CD14-positive monocyte (primary cell): ENCODE data around the gene CAMTA1. TPM values are rescaled to one million over a fixed set of nuclear protein-coding genes. Genes with fewer than 3 reads are reported as not detected.

Experiments
- DNase-seq, 3 donors: peaks; one replicate each; pipeline ENCODE4 v3.0.0-alpha.2; 2011 to 2022
- H2AFZ ChIP-seq: 2 replicates; pipeline ENCODE4 v1.6.0; 2012; ENCODE audit warnings: mild to moderate bottlenecking, low read depth, low read length, inconsistent platforms; ENCODE audit not compliant: insufficient read depth, poor library complexity, severe bottlenecking
- H3K27ac ChIP-seq, 2 donors: 1 replicate in 1 of 2; 2 replicates in 1 of 2; pipeline ENCODE4 v1.5.1; 2012 to 2013; ENCODE audit warnings: low read length in 2 of 2, control low read depth in 1 of 2, inconsistent platforms in 1 of 2, low read depth in 1 of 2, mild to moderate bottlenecking in 1 of 2
- H3K27me3 ChIP-seq, 2 donors: one replicate each; pipeline versions ENCODE4 v1.6.0 to v1.6.1; 2011 to 2013; ENCODE audit warnings: low read length in 2 of 2; ENCODE audit not compliant: control insufficient read depth in 2 of 2, insufficient read depth in 2 of 2
- H3K36me3 ChIP-seq, 2 donors: replicated peaks in 1 of 2; 1 replicate in 1 of 2; 2 replicates in 1 of 2; pipeline versions ENCODE4 v1.5.1 to v1.6.1; 2012 to 2013; ENCODE audit warnings: low read length in 2 of 2, control low read depth in 1 of 2, inconsistent platforms in 1 of 2, mild to moderate bottlenecking in 1 of 2; ENCODE audit not compliant: insufficient read depth in 2 of 2, control insufficient read depth in 1 of 2
- H3K4me1 ChIP-seq, 2 donors: 1 replicate in 1 of 2; 2 replicates in 1 of 2; pipeline versions ENCODE4 v1.5.1 to v1.6.1; 2012 to 2013; ENCODE audit warnings: low read length in 2 of 2, control low read depth in 1 of 2, inconsistent platforms in 1 of 2, mild to moderate bottlenecking in 1 of 2, moderate library complexity in 1 of 2; ENCODE audit not compliant: insufficient read depth in 2 of 2, control insufficient read depth in 1 of 2
- H3K4me2 ChIP-seq: replicated peaks from 2 replicates; pipeline ENCODE3; 2012; ENCODE audit warnings: low read length, moderate library complexity, mild to moderate bottlenecking; ENCODE audit not compliant: poor library complexity, severe bottlenecking; ENCODE audit errors: extremely low read depth
- H3K4me3 ChIP-seq, 3 experiments: fragments of 200-600 bp in 1 of 3; sonication (generic) in 1 of 3; replicated peaks in 1 of 3; 1 replicate in 2 of 3; 2 replicates in 1 of 3; pipeline ENCODE4 v1.5.1; 2011 to 2013; ENCODE audit warnings: low read length in 3 of 3, mild to moderate bottlenecking in 3 of 3, control low read depth in 2 of 3, low read depth in 2 of 3, inconsistent platforms in 1 of 3, moderate library complexity in 1 of 3
- H3K79me2 ChIP-seq: 2 replicates; pipeline ENCODE4 v1.6.0; 2012; ENCODE audit warnings: mild to moderate bottlenecking, control low read depth, inconsistent platforms, low read length, moderate library complexity; ENCODE audit not compliant: insufficient read depth
- H3K9ac ChIP-seq: 2 replicates; pipeline ENCODE4 v1.6.0; 2017; ENCODE audit warnings: low read length, mild to moderate bottlenecking; ENCODE audit not compliant: insufficient read depth, poor library complexity, severe bottlenecking
- H3K9me3 ChIP-seq, 2 donors: replicated peaks in 1 of 2; 1 replicate in 1 of 2; 2 replicates in 1 of 2; pipeline versions ENCODE4 v1.5.1 to v1.6.1; 2012 to 2013; ENCODE audit warnings: low read length in 2 of 2, control low read depth in 1 of 2; ENCODE audit not compliant: control insufficient read depth in 1 of 2, insufficient read depth in 1 of 2
- H4K20me1 ChIP-seq: 2 replicates; pipeline ENCODE4 v1.6.0; 2012; ENCODE audit warnings: mild to moderate bottlenecking, low read length, control low read depth, moderate library complexity; ENCODE audit not compliant: insufficient read depth
- H3K27ac Mint-ChIP-seq, 7 donors: one replicate each; pipeline ENCODE4 v1.8.0; 2020; ENCODE audit warnings: mild to moderate bottlenecking in 7 of 7, mixed read lengths in 7 of 7, moderate library complexity in 6 of 7, inconsistent platforms in 2 of 7
- H3K27me3 Mint-ChIP-seq, 3 donors: one replicate each; pipeline ENCODE4 v1.8.0; 2021 to 2022; ENCODE audit warnings: low read depth in 3 of 3, mild to moderate bottlenecking in 3 of 3, mixed read lengths in 3 of 3, moderate library complexity in 3 of 3, inconsistent platforms in 1 of 3
- H3K36me3 Mint-ChIP-seq, 2 donors: one replicate each; pipeline ENCODE4 v1.8.0; 2020; ENCODE audit warnings: mixed read lengths in 2 of 2, inconsistent platforms in 1 of 2, mild to moderate bottlenecking in 1 of 2
- H3K4me1 Mint-ChIP-seq: one replicate; pipeline ENCODE4 v1.8.0; 2020; ENCODE audit warnings: mild to moderate bottlenecking, mixed read lengths
- H3K4me3 Mint-ChIP-seq, 2 donors: one replicate each; pipeline ENCODE4 v1.8.0; 2020; ENCODE audit warnings: mild to moderate bottlenecking in 2 of 2, mixed read lengths in 2 of 2, moderate library complexity in 1 of 2
- H3K9me3 Mint-ChIP-seq, 7 donors: one replicate each; pipeline ENCODE4 v1.8.0; 2020 to 2022; ENCODE audit warnings: mixed read lengths in 7 of 7, mild to moderate bottlenecking in 6 of 7, moderate library complexity in 6 of 7, inconsistent platforms in 2 of 7
- WGBS: methylation state at CpG from one replicate; pipeline ENCODE4 v1.1.5; 2013; ENCODE audit warnings: missing lambda C conversion rate; ENCODE audit not compliant: insufficient coverage; 5-methylcytosine and 5-hydroxymethylcytosine counted together
- intact Hi-C, 2 donors: fragments of 100-400 bp; cut with micrococcal nuclease; formaldehyde crosslinking; loops; one replicate each; pipeline versions ENCODE4 v1.15.0 to v1.15.1; 2023
- polyA plus RNA-seq, 3 donors: library from polyadenylated mRNA; depleted of rRNA in 1 of 3; unstranded in 2 of 3; stranded (reverse) in 1 of 3; fragments of 300-500 nt in 2 of 3; fragments of >200 nt in 1 of 3; fragmentation: Illumina TruSeq in 2 of 3; gene quantifications; 1 replicate in 2 of 3; 2 replicates in 1 of 3; pipeline ENCODE4 v1.2.3, GENCODE V29; 2012 to 2021
- TF ChIP-seq, protein P1 (sequence below): fragments of 200-600 bp; IDR thresholded peaks from one replicate; pipeline ENCODE4 v1.8.0; 2022; ENCODE audit warnings: antibody characterized with exemption, mild to moderate bottlenecking

The CAMTA1 gene
- polyA plus RNA-seq, 3 donors = 52.0 to 89.6 (median 78.3) TPM

- Histone ChIP-seq H3K9ac (no peak overlapping the region), H2AFZ (no peak overlapping the region), H3K27me3 (no peaks in the 10 kb centered on the region), H3K9me3 (no peaks in the 10 kb centered on the region), H3K4me3 (no peak overlapping the region), H3K79me2 (no peaks in the 10 kb centered on the region), H3K4me2 (no peak overlapping the region), H4K20me1 (no peaks in the 10 kb centered on the region), H3K4me1 (no peaks in the 10 kb centered on the region), H3K27ac (no peak overlapping the region), H3K36me3 (no peaks in the 10 kb centered on the region)
- H3K9me3 Mint-ChIP-seq = peaks cover 0 to 3% (median 0%) of the 10 kb centered on the region in 7 donors
- intact Hi-C loops = no loop called here
- no peak overlapping the region for H3K27ac Mint-ChIP-seq
- WGBS = 80% methylated on average over 3 of the region's 6 CpGs
- peaks cover 0 to 9% (median 5%) of the 10 kb centered on the region in 3 donors for H3K27me3 Mint-ChIP-seq
- peaks cover 4% of the 10 kb centered on the region for H3K4me1 Mint-ChIP-seq
- DNase-seq = no peak
- no peaks in the 10 kb centered on the region for H3K36me3 Mint-ChIP-seq
- TF ChIP-seq, protein P1, sequence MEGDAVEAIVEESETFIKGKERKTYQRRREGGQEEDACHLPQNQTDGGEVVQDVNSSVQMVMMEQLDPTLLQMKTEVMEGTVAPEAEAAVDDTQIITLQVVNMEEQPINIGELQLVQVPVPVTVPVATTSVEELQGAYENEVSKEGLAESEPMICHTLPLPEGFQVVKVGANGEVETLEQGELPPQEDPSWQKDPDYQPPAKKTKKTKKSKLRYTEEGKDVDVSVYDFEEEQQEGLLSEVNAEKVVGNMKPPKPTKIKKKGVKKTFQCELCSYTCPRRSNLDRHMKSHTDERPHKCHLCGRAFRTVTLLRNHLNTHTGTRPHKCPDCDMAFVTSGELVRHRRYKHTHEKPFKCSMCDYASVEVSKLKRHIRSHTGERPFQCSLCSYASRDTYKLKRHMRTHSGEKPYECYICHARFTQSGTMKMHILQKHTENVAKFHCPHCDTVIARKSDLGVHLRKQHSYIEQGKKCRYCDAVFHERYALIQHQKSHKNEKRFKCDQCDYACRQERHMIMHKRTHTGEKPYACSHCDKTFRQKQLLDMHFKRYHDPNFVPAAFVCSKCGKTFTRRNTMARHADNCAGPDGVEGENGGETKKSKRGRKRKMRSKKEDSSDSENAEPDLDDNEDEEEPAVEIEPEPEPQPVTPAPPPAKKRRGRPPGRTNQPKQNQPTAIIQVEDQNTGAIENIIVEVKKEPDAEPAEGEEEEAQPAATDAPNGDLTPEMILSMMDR = no peak
- H3K4me3 Mint-ChIP-seq = no peak overlapping the region
These were observed 335.8 kb downstream of the CAMTA1 start for GRCh38 chr1:7120863-7121621.

GRCh38 chr1:7121622-7121988, 336.4 kb downstream of the CAMTA1 start:
- Histone ChIP-seq H2AFZ (no peak overlapping the region), H3K79me2 (no peaks in the 10 kb centered on the region), H3K4me3 (no peak overlapping the region), H3K9me3 (no peaks in the 10 kb centered on the region), H3K36me3 (no peaks in the 10 kb centered on the region), H3K27me3 (no peaks in the 10 kb centered on the region), H4K20me1 (no peaks in the 10 kb centered on the region), H3K27ac (no peak overlapping the region), H3K9ac (no peak overlapping the region), H3K4me1 (no peaks in the 10 kb centered on the region), H3K4me2 (no peak overlapping the region)
- peaks cover under 1 to 9% (median 5%) of the 10 kb centered on the region in 3 donors for H3K27me3 Mint-ChIP-seq
- no peak overlapping the region for H3K27ac Mint-ChIP-seq
- intact Hi-C loops = no loop called here
- TF ChIP-seq, protein P1 = no peak
- H3K4me3 Mint-ChIP-seq = no peak overlapping the region
- peaks cover 4% of the 10 kb centered on the region for H3K4me1 Mint-ChIP-seq
- H3K36me3 Mint-ChIP-seq = no peaks in the 10 kb centered on the region
- WGBS = 82% methylated on average over 4 of the region's 7 CpGs
- no peaks in the 10 kb centered on the region for H3K9me3 Mint-ChIP-seq
- DNase-seq = no peak
